GM13976 (cell line): Measurements from ENCODE around the gene CBX8.

Source experiments
- DNase-seq: peaks from one replicate; pipeline ENCODE4 v3.0.0; 2012; ENCODE audit warnings: low spot score
- CTCF ChIP-seq: IDR thresholded peaks from 2 replicates; pipeline ENCODE4 v1.5.1; 2012; ENCODE audit warnings: borderline replicate concordance, mild to moderate bottlenecking; ENCODE audit not compliant: insufficient read depth; ENCODE audit errors: extremely low read depth, missing control alignments, control extremely low read depth
- in situ Hi-C: fragments of 300-500 bp; cut with MboI; formaldehyde crosslinking; loops from one replicate; pipeline ENCODE4 v1.12.0; 2022; ENCODE audit warnings: low sequenced_read_pairs, mixed read lengths, inconsistent platforms; ENCODE audit not compliant: unreplicated experiment

Gene CBX8

DNA sequence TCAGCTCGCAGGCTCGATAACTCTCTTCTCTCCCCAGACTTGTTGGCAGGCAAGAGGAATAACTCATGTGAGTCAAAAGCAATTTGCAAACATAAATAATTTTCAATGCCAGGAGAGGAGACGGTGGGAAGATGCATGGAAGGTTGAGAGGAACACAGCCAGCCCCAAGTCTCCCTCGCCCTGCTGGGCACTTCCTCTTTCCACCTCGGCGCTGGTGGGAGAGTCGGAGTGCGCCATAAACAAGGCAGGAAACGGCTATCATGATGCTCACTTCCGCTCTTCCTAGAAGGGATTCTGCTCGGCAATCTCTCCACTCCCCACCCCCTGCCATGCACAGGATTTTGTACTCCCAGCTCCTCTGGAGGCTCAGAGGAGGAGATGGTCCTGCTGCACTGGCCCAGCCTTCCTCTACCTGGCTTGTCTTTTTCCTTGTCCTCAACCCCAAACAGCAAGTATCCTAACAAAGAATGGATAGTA, 29.4 kb upstream of the CBX8 start:
- no peak for DNase-seq
- in situ Hi-C loops = no loop called here
- no peak for TF ChIP-seq CTCF

GRCh38 chr17:79825580-79825921, 28.7 kb upstream of the CBX8 start:
- no peak for TF ChIP-seq CTCF

DNA sequence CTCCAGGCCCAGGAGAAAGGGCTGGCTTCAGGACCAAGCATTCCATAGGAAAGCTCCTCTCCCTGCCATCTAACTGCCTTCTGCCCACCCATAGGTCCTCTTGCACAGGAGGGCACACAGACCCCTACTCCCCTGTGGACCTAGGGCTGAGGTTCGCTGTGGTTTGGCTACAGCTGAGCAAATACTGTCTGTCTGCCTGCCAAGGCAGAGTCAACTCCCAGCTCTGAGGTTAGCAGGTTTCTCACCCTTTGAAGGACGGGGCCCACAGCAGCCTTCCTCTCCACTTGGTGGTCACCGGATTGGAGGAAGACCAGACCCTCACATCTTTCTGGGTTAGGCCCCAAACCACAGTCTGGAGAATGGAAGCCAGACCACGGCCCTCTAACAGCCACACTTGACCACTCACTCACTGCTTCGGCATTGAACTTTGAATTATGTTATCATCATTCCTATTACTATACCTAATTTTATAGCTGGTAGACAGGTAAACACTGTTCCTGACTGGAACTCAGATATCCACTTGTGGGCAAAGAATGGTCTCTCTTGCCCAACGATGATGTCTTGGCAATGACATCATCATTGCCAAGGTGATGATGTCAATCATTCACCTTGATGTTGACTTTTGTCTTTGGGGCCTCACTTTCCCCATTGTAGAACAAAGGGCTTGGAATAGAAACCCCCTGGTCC, 28.2 kb upstream of the CBX8 start:
- in situ Hi-C loops = no loop called here
- TF ChIP-seq CTCF = no peak
- DNase-seq = no peak

More at GRCh38 chr17:79825580-79825921, 28.7 kb upstream of the CBX8 start:
- DNase-seq = no peak
- in situ Hi-C loops = no loop called here

- DNase-seq = no peak
- no peak for TF ChIP-seq CTCF
- in situ Hi-C loops = no loop called here
These were observed 27.4 kb upstream of the CBX8 start for GRCh38 chr17:79824234-79824633.

- no peak for DNase-seq
- no peak for TF ChIP-seq CTCF
- in situ Hi-C loops = no loop called here
These were observed 25.8 kb upstream of the CBX8 start for GRCh38 chr17:79822583-79823124.

DNA sequence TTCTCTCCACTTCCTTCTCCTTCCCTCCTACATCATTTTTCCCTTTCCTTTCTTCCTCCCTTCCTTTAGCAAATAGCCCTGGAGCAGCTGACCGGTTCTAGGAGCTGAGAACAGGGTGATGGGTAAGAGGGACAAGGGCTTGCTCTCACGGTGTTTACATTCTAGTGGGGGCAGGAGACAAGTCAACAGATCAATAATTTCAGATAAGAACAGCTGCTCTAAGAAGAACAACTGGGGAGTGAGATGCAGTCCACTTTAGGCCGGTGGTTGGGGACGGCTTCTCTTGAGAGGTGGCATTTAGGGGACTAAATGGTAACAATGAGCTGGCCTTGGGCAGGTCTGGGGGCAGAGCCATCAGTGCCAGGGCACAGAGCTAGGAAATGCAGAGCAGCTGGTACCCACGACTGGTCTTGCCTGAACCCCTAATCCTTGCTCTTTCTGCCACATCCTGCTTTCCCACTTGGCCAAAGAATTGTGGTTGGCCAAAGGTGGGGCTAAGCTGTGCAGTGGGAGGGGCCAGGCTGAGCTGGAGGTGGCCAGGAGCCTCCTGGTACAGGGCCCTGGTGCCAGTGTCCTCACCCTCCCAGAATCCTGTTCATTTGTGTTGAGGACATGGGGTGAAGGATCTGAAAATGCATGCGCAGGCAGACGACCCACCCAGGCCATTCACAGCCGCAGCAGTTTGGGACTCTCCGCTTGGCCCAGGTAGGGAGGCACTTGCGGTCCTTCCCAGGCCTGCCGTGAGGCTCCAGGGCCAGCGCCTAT, 24.6 kb upstream of the CBX8 start:
- in situ Hi-C loops = no loop called here
- no peak for DNase-seq
- no peak for TF ChIP-seq CTCF

DNA sequence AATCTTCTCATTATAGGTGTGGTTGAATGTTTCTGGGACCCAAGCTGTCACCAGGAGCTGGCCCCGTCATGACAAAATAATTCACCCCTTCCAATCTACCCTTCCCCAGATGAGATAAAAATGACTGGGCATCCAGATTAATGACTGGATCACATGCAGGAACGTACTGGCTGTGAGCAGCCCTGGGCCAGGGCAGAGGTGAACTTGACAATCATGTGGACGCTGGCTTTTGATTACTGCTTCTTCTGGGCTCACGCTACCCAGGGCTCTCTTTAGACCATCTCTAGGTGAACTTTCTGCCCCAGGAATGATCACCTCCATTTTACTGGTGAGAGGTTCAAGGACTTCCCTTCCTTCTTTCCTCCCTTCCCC, 24.1 kb upstream of the CBX8 start:
- in situ Hi-C loops = no loop called here
- DNase-seq = no peak
- TF ChIP-seq CTCF = no peak
